Stomach (tissue), 4 donors: ENCODE data around the gene ARL5C.

Experiments
- CTCF ChIP-seq, 7 experiments: fragments of 450-650 bp in 4 of 7; fragments of 200-600 bp in 3 of 7; sonication (generic) in 3 of 7; IDR thresholded peaks; one replicate each; pipeline ENCODE4 v1.5.1; 2016 to 2019; ENCODE audit warnings: antibody characterized with exemption in 7 of 7, control low read depth in 2 of 7, mild to moderate bottlenecking in 1 of 7
- EP300 ChIP-seq: sonication (generic); formaldehyde crosslinking; IDR thresholded peaks from one replicate; pipeline ENCODE4 v1.6.1; 2017; ENCODE audit warnings: antibody characterized with exemption
- POLR2A ChIP-seq, 4 donors: fragments of 450-650 bp; IDR thresholded peaks; one replicate each; pipeline ENCODE4 v1.6.1; 2016; ENCODE audit warnings: antibody characterized with exemption in 4 of 4, control low read depth in 2 of 4, mild to moderate bottlenecking in 1 of 4, moderate library complexity in 1 of 4

DNA sequence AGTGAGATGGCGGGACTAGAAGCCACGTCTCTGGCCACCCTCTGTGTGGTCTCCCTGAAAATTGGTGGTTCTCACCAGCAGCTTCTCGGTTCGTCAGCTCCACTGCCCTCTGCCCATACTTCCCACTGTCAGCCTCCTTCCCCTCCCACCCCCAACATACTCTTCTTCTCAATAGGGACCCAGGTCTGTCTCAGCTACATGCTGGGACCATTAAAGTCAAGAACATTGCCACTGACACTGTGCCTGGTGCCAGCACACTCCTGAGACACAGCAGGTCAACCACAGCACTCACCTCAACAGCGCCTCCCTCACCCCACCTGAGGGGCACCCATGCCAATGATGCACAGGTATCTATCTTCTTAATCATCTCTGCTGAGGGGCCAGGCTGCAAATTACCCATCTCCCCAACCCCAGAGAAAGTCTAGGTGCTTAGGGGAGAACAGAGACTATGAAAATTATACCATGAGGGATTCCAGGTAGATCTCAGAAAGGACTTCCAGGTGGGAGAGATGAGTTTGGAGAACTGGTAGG, 15.8 kb downstream of the ARL5C start:
- TF ChIP-seq POLR2A (IDR thresholded peaks at IDR 0.05) (no peak), CTCF (IDR thresholded peaks at IDR 0.05) (no peak), EP300 (no peak)
